Parathyroid adenoma (tissue), 2 donors: ENCODE data around the gene CHST11.

Source experiments
- H2AFZ ChIP-seq: fragments of 300-600 bp; sonication (generic); one replicate; pipeline ENCODE4 v1.7.0; 2017; ENCODE audit warnings: antibody characterized with exemption, mild to moderate bottlenecking
- H3K27ac ChIP-seq: fragments of 300-600 bp; sonication (generic); one replicate; pipeline ENCODE4 v1.7.0; 2017
- H3K27me3 ChIP-seq: fragments of 300-600 bp; sonication (generic); one replicate; pipeline ENCODE4 v1.7.0; 2017; ENCODE audit warnings: low read length; ENCODE audit not compliant: control insufficient read depth, insufficient read depth
- H3K36me3 ChIP-seq: fragments of 300-600 bp; sonication (generic); one replicate; pipeline ENCODE4 v1.7.0; 2017; ENCODE audit warnings: low read length; ENCODE audit not compliant: control insufficient read depth, insufficient read depth
- H3K4me1 ChIP-seq: fragments of 300-600 bp; sonication (generic); one replicate; pipeline ENCODE4 v1.7.0; 2017; ENCODE audit warnings: control low read depth
- H3K4me2 ChIP-seq: fragments of 300-600 bp; sonication (generic); one replicate; pipeline ENCODE4 v1.7.0; 2017; ENCODE audit warnings: low read length
- H3K4me3 ChIP-seq: fragments of 300-600 bp; sonication (generic); one replicate; pipeline ENCODE4 v1.7.0; 2017; ENCODE audit warnings: low read depth, low read length
- H3K79me2 ChIP-seq: fragments of 300-600 bp; sonication (generic); one replicate; pipeline ENCODE4 v1.7.0; 2017; ENCODE audit warnings: control low read depth
- H3K9ac ChIP-seq: fragments of 300-600 bp; sonication (generic); one replicate; pipeline ENCODE4 v1.7.0; 2017; ENCODE audit warnings: mild to moderate bottlenecking
- H3K9me3 ChIP-seq: fragments of 300-600 bp; sonication (generic); one replicate; pipeline ENCODE4 v1.7.0; 2017; ENCODE audit warnings: low read length; ENCODE audit not compliant: control insufficient read depth
- CTCF ChIP-seq: fragments of 300-600 bp; sonication (generic); IDR thresholded peaks from one replicate; pipeline ENCODE4 v1.7.0; 2017; ENCODE audit warnings: antibody characterized with exemption, mild to moderate bottlenecking
- donor health status: primary hyperparathyroidism.

The CHST11 gene

DNA sequence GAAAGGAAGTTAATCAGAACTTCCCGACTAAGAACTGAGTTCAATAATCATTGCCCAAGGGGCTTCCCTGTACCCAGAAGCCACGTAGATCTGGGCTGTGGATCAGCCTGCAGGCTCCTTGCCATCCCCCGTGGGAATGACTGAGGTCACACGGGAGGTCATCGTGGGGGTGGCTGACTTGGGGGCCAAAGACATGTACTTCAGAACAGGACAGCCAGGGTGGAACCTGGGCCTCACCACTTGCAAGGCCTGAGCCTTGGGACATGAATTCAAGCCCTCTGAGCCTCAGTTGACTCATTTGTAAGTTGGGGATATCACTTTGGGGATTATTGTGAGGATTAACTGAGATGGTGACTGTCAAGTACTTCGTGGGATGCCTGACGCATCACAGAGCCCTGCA, 280.4 kb downstream of the CHST11 start:
- no peaks in the 10 kb centered on the region for H3K79me2 ChIP-seq
- H2AFZ ChIP-seq, result no peak overlapping the region
- no peaks in the 10 kb centered on the region for H3K27me3 ChIP-seq
- H3K9me3 ChIP-seq, result no peaks in the 10 kb centered on the region
- H3K36me3 ChIP-seq, result no peaks in the 10 kb centered on the region
- H3K27ac ChIP-seq, result no peak overlapping the region
- peaks cover 11% of the 10 kb centered on the region for H3K4me1 ChIP-seq
- TF ChIP-seq CTCF, result no peak
- H3K9ac ChIP-seq, result no peak overlapping the region
- no peak overlapping the region for H3K4me2 ChIP-seq
- H3K4me3 ChIP-seq, result no peak overlapping the region

- Histone ChIP-seq H3K4me3 (no peak overlapping the region), H3K36me3 (no peaks in the 10 kb centered on the region), H3K27ac (no peak overlapping the region), H2AFZ (no peak overlapping the region), H3K4me2 (no peak overlapping the region), H3K4me1 (peaks cover 11% of the 10 kb centered on the region), H3K9ac (no peak overlapping the region), H3K27me3 (no peaks in the 10 kb centered on the region), H3K9me3 (no peaks in the 10 kb centered on the region), H3K79me2 (no peaks in the 10 kb centered on the region)
- TF ChIP-seq CTCF, result no peak
Measured at GRCh38 chr12:104737791-104738301, 281.1 kb downstream of the CHST11 start.

DNA sequence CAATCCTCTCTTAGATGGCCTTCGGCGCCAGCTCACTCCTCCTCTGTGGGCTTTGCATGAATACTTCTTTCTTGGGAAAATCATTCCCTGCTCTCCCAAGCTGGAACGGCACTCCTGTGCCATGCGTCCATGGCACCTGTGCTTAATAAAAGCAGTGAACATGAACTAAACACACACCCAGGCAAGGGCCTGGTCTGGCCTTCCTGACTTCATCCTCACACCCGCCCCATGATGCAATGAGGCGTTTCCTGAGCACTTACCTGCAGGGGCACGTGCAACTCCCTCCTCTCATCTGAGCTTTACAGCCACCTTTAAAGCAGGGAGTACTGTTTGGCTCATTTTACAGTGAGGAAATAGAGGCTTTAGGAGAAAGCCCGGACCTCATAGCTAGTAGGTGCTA, 281.6 kb downstream of the CHST11 start:
- Histone ChIP-seq H3K9me3 (no peaks in the 10 kb centered on the region), H2AFZ (no peak overlapping the region), H3K79me2 (no peaks in the 10 kb centered on the region), H3K27me3 (no peaks in the 10 kb centered on the region), H3K4me2 (no peak overlapping the region), H3K27ac (no peak overlapping the region), H3K36me3 (no peaks in the 10 kb centered on the region), H3K4me1 (peaks cover 11% of the 10 kb centered on the region), H3K9ac (no peak overlapping the region), H3K4me3 (no peak overlapping the region)
- TF ChIP-seq CTCF, result no peak

GRCh38 chr12:104738776-104739642, 282.3 kb downstream of the CHST11 start:
- Histone ChIP-seq H2AFZ (no peak overlapping the region), H3K36me3 (no peaks in the 10 kb centered on the region), H3K4me2 (no peak overlapping the region), H3K4me3 (no peak overlapping the region), H3K27ac (no peak overlapping the region), H3K9ac (no peak overlapping the region), H3K9me3 (no peaks in the 10 kb centered on the region), H3K27me3 (no peaks in the 10 kb centered on the region), H3K4me1 (peaks cover 9% of the 10 kb centered on the region), H3K79me2 (no peaks in the 10 kb centered on the region)
- no peak for TF ChIP-seq CTCF

- no peak overlapping the region for H3K27ac ChIP-seq
- H3K27me3 ChIP-seq, result no peaks in the 10 kb centered on the region
- H3K4me3 ChIP-seq, result no peak overlapping the region
Measured at GRCh38 chr12:104740668-104741067, 283.9 kb downstream of the CHST11 start.

More at GRCh38 chr12:104740668-104741067, 283.9 kb downstream of the CHST11 start:
- Histone ChIP-seq H3K9ac (no peak overlapping the region), H3K4me1 (no peaks in the 10 kb centered on the region), H3K79me2 (no peaks in the 10 kb centered on the region), H2AFZ (no peak overlapping the region), H3K36me3 (no peaks in the 10 kb centered on the region), H3K9me3 (no peaks in the 10 kb centered on the region), H3K4me2 (no peak overlapping the region)
- TF ChIP-seq CTCF, result no peak
